Osteocyte (in vitro differentiated cells): ENCODE measurements around the gene MSMB. TPM values are rescaled to one million over a fixed set of nuclear protein-coding genes. Genes with fewer than 3 reads are reported as not detected.
A peak's percentile ranks its signal among the peaks of the same experiment; 100 is the strongest.

Experiments used
- DNase-seq: peaks from one replicate; pipeline ENCODE4 v3.0.0; 2021; ENCODE audit warnings: mixed read lengths; ENCODE audit not compliant: unreplicated experiment; ENCODE audit errors: extremely low spot score
- H3K27ac Mint-ChIP-seq: one replicate; pipeline ENCODE4 v1.8.0; 2021; ENCODE audit warnings: mild to moderate bottlenecking, mixed read lengths; ENCODE audit not compliant: unreplicated experiment
- H3K27me3 Mint-ChIP-seq: one replicate; pipeline ENCODE4 v1.8.0; 2021; ENCODE audit warnings: mixed read lengths; ENCODE audit not compliant: unreplicated experiment
- H3K36me3 Mint-ChIP-seq: one replicate; pipeline ENCODE4 v1.8.0; 2021; ENCODE audit warnings: mixed read lengths; ENCODE audit not compliant: unreplicated experiment
- H3K4me1 Mint-ChIP-seq: one replicate; pipeline ENCODE4 v1.8.0; 2021; ENCODE audit warnings: mixed read lengths; ENCODE audit not compliant: unreplicated experiment
- H3K4me3 Mint-ChIP-seq: one replicate; pipeline ENCODE4 v1.8.0; 2021; ENCODE audit warnings: mild to moderate bottlenecking, moderate library complexity, mixed read lengths; ENCODE audit not compliant: unreplicated experiment
- H3K9me3 Mint-ChIP-seq: one replicate; pipeline ENCODE4 v1.8.0; 2021; ENCODE audit warnings: mixed read lengths; ENCODE audit not compliant: unreplicated experiment
- CTCF ChIP-seq: fragments of 200-600 bp; sonication (generic); IDR thresholded peaks from 2 replicates; pipeline ENCODE4 v1.5.0; 2021; ENCODE audit warnings: antibody characterized with exemption, mild to moderate bottlenecking, moderate library complexity
- total RNA-seq: library from RNA; stranded (reverse); gene quantifications from 2 replicates; pipeline ENCODE4 v1.2.1, GENCODE V29; 2021

The MSMB gene
- total RNA-seq, 1 donor from 2014 or later: not detected

GRCh38 chr10:46019177-46019528 is 26.9 kb downstream of the MSMB start:
- DNase-seq: no peak
- H3K36me3 Mint-ChIP-seq: peaks cover 26% of the 10 kb centered on the region
- H3K9me3 Mint-ChIP-seq: no peaks in the 10 kb centered on the region
- TF ChIP-seq CTCF: no peak
- H3K27ac Mint-ChIP-seq: no peak overlapping the region
- H3K4me1 Mint-ChIP-seq: peaks cover 40% of the 10 kb centered on the region
- H3K27me3 Mint-ChIP-seq: no peaks in the 10 kb centered on the region
- no peak overlapping the region for H3K4me3 Mint-ChIP-seq

GRCh38 chr10:46018453-46019176 is 27.5 kb downstream of the MSMB start:
- H3K4me1 Mint-ChIP-seq: peaks cover 34% of the 10 kb centered on the region
- H3K36me3 Mint-ChIP-seq: peaks cover 28% of the 10 kb centered on the region
- peak overlapping the region; percentile 32 for H3K27ac Mint-ChIP-seq
- no peak for DNase-seq
- no peak overlapping the region for H3K4me3 Mint-ChIP-seq
- H3K27me3 Mint-ChIP-seq: no peaks in the 10 kb centered on the region
- no peaks in the 10 kb centered on the region for H3K9me3 Mint-ChIP-seq
- no peak for TF ChIP-seq CTCF

GRCh38 chr10:46017733-46018132 is 28.3 kb downstream of the MSMB start:
- H3K9me3 Mint-ChIP-seq: no peaks in the 10 kb centered on the region
- H3K27me3 Mint-ChIP-seq: no peaks in the 10 kb centered on the region
- H3K4me1 Mint-ChIP-seq: peaks cover 29% of the 10 kb centered on the region
- peaks cover 33% of the 10 kb centered on the region for H3K36me3 Mint-ChIP-seq
- no peak overlapping the region for H3K27ac Mint-ChIP-seq
- no peak overlapping the region for H3K4me3 Mint-ChIP-seq
- TF ChIP-seq CTCF: no peak
- no peak for DNase-seq

- peaks cover 20% of the 10 kb centered on the region for H3K4me1 Mint-ChIP-seq
- no peak overlapping the region for H3K4me3 Mint-ChIP-seq
- DNase-seq: no peak
- H3K9me3 Mint-ChIP-seq: no peaks in the 10 kb centered on the region
- no peak for TF ChIP-seq CTCF
- H3K27ac Mint-ChIP-seq: no peak overlapping the region
- peaks cover 38% of the 10 kb centered on the region for H3K36me3 Mint-ChIP-seq
- no peaks in the 10 kb centered on the region for H3K27me3 Mint-ChIP-seq
Observed at GRCh38 chr10:46016811-46017210, 29.3 kb downstream of the MSMB start.

- no peaks in the 10 kb centered on the region for H3K9me3 Mint-ChIP-seq
- H3K4me3 Mint-ChIP-seq: no peak overlapping the region
- no peaks in the 10 kb centered on the region for H3K27me3 Mint-ChIP-seq
- H3K4me1 Mint-ChIP-seq: peaks cover 18% of the 10 kb centered on the region
- DNase-seq: no peak
- H3K36me3 Mint-ChIP-seq: peaks cover 39% of the 10 kb centered on the region
- no peak for TF ChIP-seq CTCF
- no peak overlapping the region for H3K27ac Mint-ChIP-seq
Observed at GRCh38 chr10:46016190-46016589, 29.9 kb downstream of the MSMB start.
